DOHH2 (cell line): ENCODE results near the gene PKN3.
A peak's percentile ranks its signal among the peaks of the same experiment; 100 is the strongest.

Experiments used
- H3F3A ChIP-seq: fragments of 200-600 bp; sonication (generic), shearing (Covaris generic); 2 replicates; pipeline ENCODE4 v1.6.0; 2016; ENCODE audit warnings: antibody characterized with exemption, mild to moderate bottlenecking; ENCODE audit not compliant: control insufficient read depth, insufficient read depth
- H3K27ac ChIP-seq: fragments of 200-600 bp; sonication (generic); 2 replicates; pipeline ENCODE4 v1.5.1; 2014; ENCODE audit warnings: low read depth, mild to moderate bottlenecking, low read length, moderate library complexity
- H3K27me3 ChIP-seq: fragments of 200-600 bp; sonication (generic); 2 replicates; pipeline ENCODE4 v1.6.1; 2014; ENCODE audit warnings: mild to moderate bottlenecking, low read length, mixed read lengths; ENCODE audit not compliant: control insufficient read depth
- H3K36me3 ChIP-seq: fragments of 200-600 bp; sonication (generic); 2 replicates; pipeline ENCODE4 v1.6.1; 2014; ENCODE audit warnings: mild to moderate bottlenecking, low read length, moderate library complexity, mixed read lengths; ENCODE audit not compliant: control insufficient read depth
- H3K4me1 ChIP-seq: fragments of 200-600 bp; sonication (generic); 2 replicates; pipeline ENCODE4 v1.6.1; 2014; ENCODE audit warnings: mild to moderate bottlenecking, low read length, mixed read lengths; ENCODE audit not compliant: control insufficient read depth
- H3K4me2 ChIP-seq: fragments of 200-600 bp; sonication (generic); 2 replicates; pipeline ENCODE4 v1.6.0; 2014; ENCODE audit warnings: mild to moderate bottlenecking, low read length, moderate library complexity
- H3K4me3 ChIP-seq: fragments of 200-600 bp; sonication (generic); 2 replicates; pipeline ENCODE4 v1.5.1; 2014; ENCODE audit warnings: mild to moderate bottlenecking, low read length, mixed read lengths
- H3K79me2 ChIP-seq: fragments of 200-600 bp; sonication (generic); 2 replicates; pipeline ENCODE4 v1.6.1; 2014; ENCODE audit warnings: mild to moderate bottlenecking, low read length, mixed read lengths; ENCODE audit not compliant: control insufficient read depth
- H3K9me2 ChIP-seq: fragments of 200-600 bp; sonication (generic); replicated peaks from 2 replicates; pipeline ENCODE4 v1.6.1; 2014; ENCODE audit warnings: mild to moderate bottlenecking, low read length, mixed read lengths; ENCODE audit not compliant: control insufficient read depth
- H3K9me3 ChIP-seq: fragments of 200-600 bp; sonication (generic); 2 replicates; pipeline ENCODE4 v1.6.1; 2014; ENCODE audit warnings: antibody characterized with exemption, low read length, mixed read lengths; ENCODE audit not compliant: control insufficient read depth, insufficient read depth
- H4K20me1 ChIP-seq: fragments of 200-600 bp; sonication (generic); 2 replicates; pipeline ENCODE4 v1.6.0; 2014; ENCODE audit warnings: low read depth, mild to moderate bottlenecking, antibody characterized with exemption, low read length, moderate library complexity; ENCODE audit not compliant: control insufficient read depth, insufficient read depth
- EZH2phosphoT487 ChIP-seq: fragments of 200-600 bp; sonication (generic); IDR thresholded peaks from 2 replicates; pipeline ENCODE4 v1.6.1; 2017; ENCODE audit warnings: borderline replicate concordance, mild to moderate bottlenecking, antibody characterized with exemption, low read length, moderate library complexity, mixed read lengths
- TF ChIP-seq, protein P1 (sequence below): fragments of 200-600 bp; sonication (generic); IDR thresholded peaks from one replicate; pipeline ENCODE4 v1.5.1; 2014; ENCODE audit warnings: antibody characterized with exemption, mild to moderate bottlenecking, low read depth, low read length; ENCODE audit not compliant: poor library complexity, severe bottlenecking

The PKN3 gene

DNA sequence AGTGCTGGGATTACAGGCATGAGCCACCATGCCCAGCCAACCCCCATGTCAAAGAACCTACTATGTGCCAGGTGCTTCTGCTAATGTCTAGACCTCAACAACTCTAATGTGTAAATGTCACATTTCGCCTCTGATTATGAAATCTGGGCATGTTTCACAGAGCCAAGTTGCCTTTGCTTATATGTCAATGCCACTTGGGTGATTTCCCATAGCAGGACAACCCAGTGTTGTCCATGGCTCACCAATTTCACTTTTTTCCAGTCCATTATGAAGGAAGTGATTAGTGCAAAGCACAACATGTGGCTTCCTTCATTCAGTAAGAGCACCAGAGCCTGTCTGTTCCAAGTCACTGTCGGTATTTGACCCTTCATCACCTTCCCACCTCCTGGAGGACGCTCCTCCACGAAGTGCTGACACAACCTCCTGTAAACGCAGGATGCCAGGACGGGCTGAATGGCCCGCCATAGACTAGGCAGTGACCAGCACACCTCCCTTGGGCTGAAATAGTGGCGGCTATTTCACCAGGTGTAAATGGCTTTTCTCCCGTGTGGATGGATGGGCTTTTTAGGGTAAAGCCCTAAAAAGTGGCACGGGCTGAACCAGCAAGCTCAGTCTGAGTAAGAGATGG is 962 bp upstream of the PKN3 start:
- H3K79me2 ChIP-seq, result peaks cover 3% of the 10 kb centered on the region; the same call in 1 of the 2 replicates
- H3K4me2 ChIP-seq, result no peak overlapping the region; the same call in 1 of the 2 replicates
- no peaks in the 10 kb centered on the region for H3K27me3 ChIP-seq
- H4K20me1 ChIP-seq, result no peaks in the 10 kb centered on the region
- no peaks in the 10 kb centered on the region for H3K9me3 ChIP-seq
- H3K4me1 ChIP-seq, result peaks cover 13% of the 10 kb centered on the region
- H3K4me3 ChIP-seq, result no peak overlapping the region
- TF ChIP-seq EZH2phosphoT487, result no peak
- TF ChIP-seq, protein P1, sequence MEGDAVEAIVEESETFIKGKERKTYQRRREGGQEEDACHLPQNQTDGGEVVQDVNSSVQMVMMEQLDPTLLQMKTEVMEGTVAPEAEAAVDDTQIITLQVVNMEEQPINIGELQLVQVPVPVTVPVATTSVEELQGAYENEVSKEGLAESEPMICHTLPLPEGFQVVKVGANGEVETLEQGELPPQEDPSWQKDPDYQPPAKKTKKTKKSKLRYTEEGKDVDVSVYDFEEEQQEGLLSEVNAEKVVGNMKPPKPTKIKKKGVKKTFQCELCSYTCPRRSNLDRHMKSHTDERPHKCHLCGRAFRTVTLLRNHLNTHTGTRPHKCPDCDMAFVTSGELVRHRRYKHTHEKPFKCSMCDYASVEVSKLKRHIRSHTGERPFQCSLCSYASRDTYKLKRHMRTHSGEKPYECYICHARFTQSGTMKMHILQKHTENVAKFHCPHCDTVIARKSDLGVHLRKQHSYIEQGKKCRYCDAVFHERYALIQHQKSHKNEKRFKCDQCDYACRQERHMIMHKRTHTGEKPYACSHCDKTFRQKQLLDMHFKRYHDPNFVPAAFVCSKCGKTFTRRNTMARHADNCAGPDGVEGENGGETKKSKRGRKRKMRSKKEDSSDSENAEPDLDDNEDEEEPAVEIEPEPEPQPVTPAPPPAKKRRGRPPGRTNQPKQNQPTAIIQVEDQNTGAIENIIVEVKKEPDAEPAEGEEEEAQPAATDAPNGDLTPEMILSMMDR, result no peak
- H3K9me2 ChIP-seq, result no peaks in the 10 kb centered on the region
- H3K36me3 ChIP-seq, result peaks cover 8% of the 10 kb centered on the region
- H3F3A ChIP-seq, result peaks cover 29% of the 10 kb centered on the region
- H3K27ac ChIP-seq, result no peak overlapping the region

GRCh38 chr9:128702949-128703615 is 779 bp downstream of the PKN3 start:
- Histone ChIP-seq H3K9me2 (no peaks in the 10 kb centered on the region), H3K9me3 (no peaks in the 10 kb centered on the region), H3K27ac (no peak overlapping the region), H3K79me2 (peaks cover 3% of the 10 kb centered on the region; the same call in 1 of the 2 replicates), H4K20me1 (no peaks in the 10 kb centered on the region), H3K27me3 (no peaks in the 10 kb centered on the region), H3F3A (peaks cover 12% of the 10 kb centered on the region), H3K4me1 (peaks cover 13% of the 10 kb centered on the region), H3K4me2 (peak overlapping the region; percentile 87), H3K36me3 (no peaks in the 10 kb centered on the region), H3K4me3 (peak overlapping the region; percentile 93)
- no peak for TF ChIP-seq EZH2phosphoT487
- TF ChIP-seq, protein P1, result no peak

- H3K9me2 ChIP-seq, result no peaks in the 10 kb centered on the region
- no peaks in the 10 kb centered on the region for H3K27me3 ChIP-seq
- no peaks in the 10 kb centered on the region for H3K9me3 ChIP-seq
- H3K36me3 ChIP-seq, result no peaks in the 10 kb centered on the region
- peaks cover 12% of the 10 kb centered on the region for H3F3A ChIP-seq
- TF ChIP-seq, protein P1, result no peak
- no peak for TF ChIP-seq EZH2phosphoT487
- peaks cover 13% of the 10 kb centered on the region for H3K4me1 ChIP-seq
- peak overlapping the region; percentile 87 for H3K4me2 ChIP-seq
- H3K79me2 ChIP-seq, result peaks cover 3% of the 10 kb centered on the region; the same call in 1 of the 2 replicates
- no peak overlapping the region for H3K27ac ChIP-seq
- peak overlapping the region; percentile 93 for H3K4me3 ChIP-seq
- no peaks in the 10 kb centered on the region for H4K20me1 ChIP-seq
Measured at GRCh38 chr9:128703616-128704355, 1.5 kb downstream of the PKN3 start.
